ENCODE data around the gene CLPTM1.
"Not testable (repeated sequence)": the region's sequence is repeated elsewhere in the genome, so short reads cannot be mapped to it uniquely, and the experiment has no call there.

The CLPTM1 gene

GRCh38 chr19:44942067-44942571, 13.1 kb upstream of the CLPTM1 start, which contains the start of gene APOC4:
Gene APOC4, plus strand, starts transcription at chr19:44942237. Its CDS starts 41 bp downstream, at chr19:44942278.
- no peak for DNase-seq (ENCODE audit: low read depth in 2 of 2)

GRCh38 chr19:44943801-44944249, 11.4 kb upstream of the CLPTM1 start:
- DNase-seq (ENCODE audit: low read depth in 2 of 2) = no peak

DNA sequence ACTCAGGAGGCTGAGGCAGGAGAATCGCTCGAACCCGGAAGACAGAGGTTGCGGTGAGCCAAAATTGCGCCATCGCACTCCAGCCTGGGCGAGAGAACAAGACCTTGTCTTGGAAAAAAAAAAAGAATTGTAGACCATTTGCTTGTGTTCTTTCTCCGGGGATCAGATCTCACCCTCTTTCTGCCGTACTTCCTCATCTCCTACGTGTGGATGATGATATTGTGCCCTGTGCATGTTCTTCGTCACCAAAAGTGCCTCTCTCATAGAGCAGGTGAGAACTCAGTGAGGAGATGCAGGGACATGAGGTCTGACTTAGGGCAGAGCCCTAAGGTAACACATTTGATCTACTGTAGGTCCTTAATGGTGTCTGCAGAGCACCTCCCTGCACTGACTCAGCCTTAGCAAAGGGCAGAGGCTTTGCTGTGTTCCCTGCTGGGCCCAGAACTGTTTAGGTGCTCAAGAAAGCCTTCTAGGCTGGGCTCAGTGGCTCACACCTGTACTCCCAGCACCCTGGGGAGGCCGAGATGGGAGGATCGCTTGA, 8.1 kb upstream of the CLPTM1 start:
- DNase-seq (ENCODE audit: low read depth in 2 of 2) = no peak

DNA sequence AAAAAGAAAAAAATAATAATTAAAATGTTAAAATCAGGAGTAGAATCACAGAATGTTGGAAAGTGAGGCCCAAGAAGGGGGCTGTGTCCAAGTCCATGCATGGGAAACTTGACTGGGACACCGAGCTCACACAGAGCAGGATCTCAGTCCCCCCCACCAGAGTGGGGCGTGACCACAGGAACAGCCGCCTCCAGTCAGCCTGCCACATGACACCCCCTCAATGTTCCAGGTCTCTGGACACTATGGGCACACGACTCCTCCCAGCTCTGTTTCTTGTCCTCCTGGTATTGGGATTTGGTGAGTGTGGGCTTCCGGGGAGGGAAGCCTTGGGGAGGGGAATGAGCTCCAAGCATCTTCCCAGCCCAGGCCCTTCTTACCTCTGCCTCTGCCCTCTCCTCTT, 6.9 kb upstream of the CLPTM1 start:
- no peak for DNase-seq (ENCODE audit: low read depth in 2 of 2)

GRCh38 chr19:44948763-44949374, 6.3 kb upstream of the CLPTM1 start:
- no peak for DNase-seq (ENCODE audit: low read depth in 2 of 2)

DNA sequence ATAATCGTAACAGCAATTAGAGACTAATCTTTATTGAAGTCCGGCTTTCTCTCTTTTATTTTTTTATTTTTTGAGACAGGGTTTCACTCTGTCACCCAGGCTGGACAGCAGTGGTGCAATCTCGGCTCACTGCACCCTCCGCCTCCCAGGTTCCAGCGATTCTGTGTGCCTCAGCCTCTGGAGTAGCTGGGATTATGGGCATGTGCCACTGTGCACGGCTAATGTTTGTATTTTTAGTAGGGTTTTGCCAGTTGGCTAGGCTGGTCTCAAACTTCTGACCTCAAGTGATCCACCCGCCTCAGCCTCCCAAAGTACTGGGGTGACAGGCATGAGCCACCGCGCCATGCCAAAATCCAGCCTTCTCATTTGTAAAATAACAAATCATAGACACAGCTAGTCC, 5.6 kb upstream of the CLPTM1 start:
- no peak for DNase-seq (ENCODE audit: low read depth in 2 of 2)

- peak; percentile 57 to 63 for DNase-seq (ENCODE audit: low read depth in 2 of 2)
These were observed 3.7 kb upstream of the CLPTM1 start for GRCh38 chr19:44951179-44952159.

- no peak for DNase-seq (ENCODE audit: low read depth in 2 of 2)
These were observed 917 bp upstream of the CLPTM1 start for GRCh38 chr19:44954278-44954648.

GRCh38 chr19:44955505-44956439, 592 bp downstream of the CLPTM1 start:
- no peak for DNase-seq (ENCODE audit: low read depth in 2 of 2)

DNA sequence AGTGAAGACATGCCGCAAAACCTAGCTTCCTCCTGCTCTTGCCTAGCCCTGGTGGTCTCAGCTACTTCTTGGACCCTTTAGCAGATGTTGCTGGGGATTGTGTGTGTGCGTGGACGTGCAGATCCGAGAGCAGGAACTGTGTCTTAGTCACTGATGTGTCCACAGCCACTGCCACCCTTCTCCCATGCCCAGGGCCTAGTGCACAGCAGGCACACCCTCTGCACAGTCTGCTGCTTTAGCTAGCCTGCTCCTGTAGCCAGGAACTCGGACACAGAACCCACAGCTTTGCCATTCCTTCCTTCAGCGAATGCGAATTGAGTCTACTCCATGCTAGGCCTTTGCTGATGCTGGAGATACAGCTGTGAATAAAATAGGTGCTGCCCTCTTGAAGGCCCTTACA, 2.3 kb downstream of the CLPTM1 start:
- DNase-seq (ENCODE audit: low read depth in 2 of 2) = no peak

- no peak for DNase-seq (ENCODE audit: low read depth in 2 of 2)
These were observed 2.9 kb downstream of the CLPTM1 start for GRCh38 chr19:44958090-44958489.

- no peak for DNase-seq (ENCODE audit: low read depth in 2 of 2)
These were observed 4.5 kb downstream of the CLPTM1 start for GRCh38 chr19:44959691-44960090.

DNA sequence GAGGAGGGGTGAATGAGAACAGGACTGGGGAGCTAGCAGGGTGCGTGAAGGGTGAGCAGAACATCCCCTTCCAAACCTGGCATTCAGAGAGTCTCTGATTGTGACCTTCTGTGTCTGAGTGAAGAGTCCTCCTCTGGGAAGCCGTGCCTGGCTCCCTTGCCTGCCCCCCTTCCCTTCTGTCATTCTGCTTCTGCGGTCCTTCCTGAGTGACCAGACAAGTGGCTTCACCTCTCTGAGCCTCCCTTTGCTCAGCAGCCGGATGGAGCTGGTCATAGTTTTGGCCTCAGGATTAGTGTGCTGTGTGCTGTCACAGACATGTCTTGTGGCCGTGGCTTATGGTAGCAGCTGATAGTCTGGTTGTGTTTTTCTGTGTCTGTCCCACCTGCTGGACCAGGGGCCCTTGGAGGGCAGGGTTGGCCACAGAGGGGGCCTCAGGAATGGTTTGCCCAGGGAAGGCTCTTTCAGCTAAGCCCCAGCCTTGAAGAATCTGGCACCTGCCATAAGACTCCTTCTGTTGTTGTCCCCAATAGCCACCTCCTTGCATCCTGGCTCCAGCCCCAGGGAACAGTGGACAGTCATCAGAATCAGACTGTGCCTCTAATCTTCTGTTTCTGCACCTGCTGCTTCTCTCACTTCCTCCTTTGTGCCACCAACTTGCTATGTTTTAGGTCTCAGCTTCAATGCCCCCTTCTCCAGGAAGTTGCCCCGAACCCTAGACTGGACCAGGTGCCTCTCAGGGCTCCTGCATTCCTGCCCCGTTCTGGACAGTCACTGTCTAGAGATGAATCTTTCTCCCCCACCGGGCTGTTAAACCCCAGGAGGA, 5.9 kb downstream of the CLPTM1 start:
- no peak for DNase-seq (ENCODE audit: low read depth in 2 of 2)

GRCh38 chr19:44961821-44962220, 6.6 kb downstream of the CLPTM1 start:
- no peak for DNase-seq (ENCODE audit: low read depth in 2 of 2)

DNA sequence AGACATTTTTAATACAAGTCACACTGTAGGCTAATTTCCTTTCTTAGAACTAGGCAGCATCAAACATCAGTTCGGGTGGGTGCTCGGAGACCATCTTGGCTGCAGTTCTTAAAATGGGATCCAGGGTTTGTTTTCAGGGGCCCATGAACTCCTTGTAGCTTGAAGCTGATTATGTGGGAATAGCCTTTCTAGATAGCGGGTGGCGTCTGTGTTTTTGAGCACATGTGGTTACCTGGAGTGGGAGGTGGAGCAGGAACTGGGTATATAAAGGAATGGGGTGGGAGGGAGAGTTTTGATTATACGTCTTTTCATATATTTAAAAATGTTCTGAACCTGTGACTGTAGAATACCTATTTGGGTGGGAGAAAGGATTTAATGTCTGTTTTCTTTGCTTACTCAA, 12.9 kb downstream of the CLPTM1 start:
- no peak for DNase-seq (ENCODE audit: low read depth in 2 of 2)

DNA sequence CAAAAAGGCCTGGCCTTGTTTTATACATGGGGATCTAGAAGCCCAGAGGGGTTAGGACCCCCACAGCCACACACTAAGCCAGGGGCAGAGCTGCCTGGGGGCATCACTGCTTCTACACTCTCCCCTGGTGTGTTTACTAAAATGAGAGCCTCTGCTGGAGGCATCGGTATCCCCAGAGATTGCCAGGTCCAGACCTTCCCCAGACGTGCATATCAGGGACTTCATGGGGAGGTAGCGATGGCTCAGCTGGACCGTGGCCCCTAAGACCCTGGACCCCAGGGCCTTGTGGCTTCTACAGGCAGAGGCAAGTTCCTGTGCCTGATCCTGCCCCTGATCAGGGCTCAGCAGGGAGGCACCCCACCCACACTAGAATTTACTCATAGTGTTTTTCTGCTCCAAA, 13.5 kb downstream of the CLPTM1 start:
- no peak for DNase-seq (ENCODE audit: low read depth in 2 of 2)

GRCh38 chr19:44969437-44969836, 14.3 kb downstream of the CLPTM1 start:
- DNase-seq (ENCODE audit: low read depth in 2 of 2) = no peak

GRCh38 chr19:44971451-44971850, 16.3 kb downstream of the CLPTM1 start:
- not testable (repeated sequence) for DNase-seq (ENCODE audit: low read depth in 2 of 2)

GRCh38 chr19:44972802-44973201, 17.6 kb downstream of the CLPTM1 start:
- no peak for DNase-seq (ENCODE audit: low read depth in 2 of 2)

- no peak for DNase-seq (ENCODE audit: low read depth in 2 of 2)
These were observed 19.0 kb downstream of the CLPTM1 start for GRCh38 chr19:44973982-44974735.

Measured in fibroblast of skin of left quadriceps (primary cell).